SK-N-MC (cell line): ENCODE measurements around the gene METTL25.

Experiments
- EZH2 ChIP-seq: fragments of 200-600 bp; sonication (generic); IDR thresholded peaks from one replicate; pipeline ENCODE4 v1.6.1; 2017; ENCODE audit warnings: antibody characterized with exemption
- FOXP2 ChIP-seq: optimal IDR thresholded peaks from 2 replicates; pipeline ENCODE3; 2011; ENCODE audit warnings: mild to moderate bottlenecking, moderate library complexity; ENCODE audit not compliant: insufficient read depth; ENCODE audit errors: extremely low read length, control extremely low read depth
- POLR2AphosphoS5 ChIP-seq: IDR thresholded peaks from 2 replicates; pipeline ENCODE4 v1.6.1; 2012; ENCODE audit warnings: mild to moderate bottlenecking, low read depth, low read length, borderline replicate concordance

GRCh38 chr12:82329508-82329907 is 28.8 kb upstream of the METTL25 start:
- no peak for TF ChIP-seq POLR2AphosphoS5
- TF ChIP-seq EZH2, result no peak
- no peak for TF ChIP-seq FOXP2
